OCI-LY1 (cell line): ENCODE measurements around the gene WSCD2.

Experiments used
- CTCF ChIP-seq: fragments of 200-600 bp; sonication (generic), shearing (Covaris generic); IDR thresholded peaks from 2 replicates; pipeline ENCODE4 v1.5.1; 2017; ENCODE audit warnings: mild to moderate bottlenecking, antibody characterized with exemption, low read length, moderate library complexity, mixed read lengths
- EZH2 ChIP-seq: fragments of 200-600 bp; sonication (generic), shearing (Covaris generic); IDR thresholded peaks from 2 replicates; pipeline ENCODE4 v1.8.0; 2017; ENCODE audit warnings: borderline replicate concordance, mixed run types, mild to moderate bottlenecking, antibody characterized with exemption, low read length, moderate library complexity, mixed read lengths

GRCh38 chr12:108170164-108170563 is 41.1 kb downstream of the WSCD2 start:
- TF ChIP-seq CTCF = no peak
- TF ChIP-seq EZH2 = no peak
